Measurements from ENCODE around the gene PCBP3.

PCBP3 gene

GRCh38 chr21:45906859-45907258 is 263.3 kb downstream of the PCBP3 start:
- no peaks in the 10 kb centered on the region for H3K9me3 ChIP-seq (ENCODE audit: insufficient read depth, low read length, severe bottlenecking)
- TF ChIP-seq EZH2 (IDR thresholded peaks at IDR 0.05; ENCODE audit: borderline replicate concordance, low read depth, low read length, severe bottlenecking) (no peak), CTCF (IDR thresholded peaks at IDR 0.05; ENCODE audit: borderline replicate concordance, extremely low read depth, low read length, poor library complexity, severe bottlenecking) (no peak)
- no peaks in the 10 kb centered on the region for H3K79me2 ChIP-seq (ENCODE audit: insufficient read depth, low read length)
- no peaks in the 10 kb centered on the region for H4K20me1 ChIP-seq (ENCODE audit: insufficient read depth, low read length)
- no peak overlapping the region for H3K4me2 ChIP-seq (ENCODE audit: insufficient read depth, low read length)
- no peaks in the 10 kb centered on the region for H3K27me3 ChIP-seq (ENCODE audit: insufficient read depth, low read length, poor library complexity)
- H2AFZ ChIP-seq (ENCODE audit: low read depth, low read length): no peak overlapping the region
- no peak overlapping the region for H3K4me3 ChIP-seq (ENCODE audit: low read depth in 1 of 2, low read length in 2 of 2)
- DNase-seq (no peak), ATAC-seq (ENCODE audit: insufficient read depth, low read depth) (no peak)
- no peak overlapping the region for H3K9ac ChIP-seq (ENCODE audit: low read depth, low read length)
- no peak overlapping the region for H3K27ac ChIP-seq (ENCODE audit: low read length)
- H3K4me1 ChIP-seq (ENCODE audit: insufficient read depth, low read length): no peaks in the 10 kb centered on the region
- 0 out of 2 replicates have a peak, but pooled peaks cover 3% of the 10 kb centered on the region for H3K36me3 ChIP-seq (ENCODE audit: insufficient read depth, low read length)

- Histone ChIP-seq H3K27ac (ENCODE audit: low read length) (no peak overlapping the region), H3K4me1 (ENCODE audit: insufficient read depth, low read length) (no peaks in the 10 kb centered on the region), H3K9ac (ENCODE audit: low read depth, low read length) (no peak overlapping the region), H3K36me3 (ENCODE audit: insufficient read depth, low read length) (no peaks in the 10 kb centered on the region), H3K4me3 (ENCODE audit: low read depth in 1 of 2, low read length in 2 of 2) (no peak overlapping the region), H4K20me1 (ENCODE audit: insufficient read depth, low read length) (no peaks in the 10 kb centered on the region), H2AFZ (ENCODE audit: low read depth, low read length) (no peak overlapping the region), H3K9me3 (ENCODE audit: insufficient read depth, low read length, severe bottlenecking) (no peaks in the 10 kb centered on the region), H3K4me2 (ENCODE audit: insufficient read depth, low read length) (no peak overlapping the region), H3K27me3 (ENCODE audit: insufficient read depth, low read length, poor library complexity) (no peaks in the 10 kb centered on the region), H3K79me2 (ENCODE audit: insufficient read depth, low read length) (no peaks in the 10 kb centered on the region)
- DNase-seq: no peak
- ATAC-seq (ENCODE audit: insufficient read depth, low read depth): no peak
- TF ChIP-seq EZH2 (IDR thresholded peaks at IDR 0.05; ENCODE audit: borderline replicate concordance, low read depth, low read length, severe bottlenecking) (no peak), CTCF (IDR thresholded peaks at IDR 0.05; ENCODE audit: borderline replicate concordance, extremely low read depth, low read length, poor library complexity, severe bottlenecking) (no peak)
Measured at GRCh38 chr21:45908536-45909237, 265.2 kb downstream of the PCBP3 start.

- Histone ChIP-seq H3K4me2 (ENCODE audit: insufficient read depth, low read length) (no peak overlapping the region), H3K36me3 (ENCODE audit: insufficient read depth, low read length) (no peaks in the 10 kb centered on the region), H3K27ac (ENCODE audit: low read length) (no peak overlapping the region), H3K4me1 (ENCODE audit: insufficient read depth, low read length) (no peaks in the 10 kb centered on the region), H3K4me3 (ENCODE audit: low read depth in 1 of 2, low read length in 2 of 2) (no peak overlapping the region), H3K79me2 (ENCODE audit: insufficient read depth, low read length) (no peaks in the 10 kb centered on the region), H2AFZ (ENCODE audit: low read depth, low read length) (no peak overlapping the region), H4K20me1 (ENCODE audit: insufficient read depth, low read length) (no peaks in the 10 kb centered on the region), H3K27me3 (ENCODE audit: insufficient read depth, low read length, poor library complexity) (no peaks in the 10 kb centered on the region), H3K9ac (ENCODE audit: low read depth, low read length) (no peak overlapping the region), H3K9me3 (ENCODE audit: insufficient read depth, low read length, severe bottlenecking) (no peaks in the 10 kb centered on the region)
- DNase-seq (no peak), ATAC-seq (ENCODE audit: insufficient read depth, low read depth) (no peak)
- no peak for TF ChIP-seq EZH2 (IDR thresholded peaks at IDR 0.05; ENCODE audit: borderline replicate concordance, low read depth, low read length, severe bottlenecking)
- TF ChIP-seq CTCF (IDR thresholded peaks at IDR 0.05; ENCODE audit: borderline replicate concordance, extremely low read depth, low read length, poor library complexity, severe bottlenecking): no peak
Measured at GRCh38 chr21:45909238-45909988, 265.9 kb downstream of the PCBP3 start.
